Tibial artery (tissue), 4 donors: ENCODE measurements around the gene SOCS1.

Source experiments
- DNase-seq, 2 donors: peaks; one replicate each; pipeline ENCODE4 v3.0.0-alpha.2; 2019
- H3K27ac ChIP-seq, 2 donors: fragments of 200-600 bp; sonication (generic) in 1 of 2; 1 replicate in 1 of 2; 2 replicates in 1 of 2; pipeline ENCODE4 v1.5.1; 2018 to 2019; ENCODE audit warnings: mild to moderate bottlenecking in 1 of 2
- H3K27me3 ChIP-seq, 2 donors: fragments of 200-600 bp; sonication (generic) in 1 of 2; one replicate each; pipeline versions ENCODE4 v1.5.1 to v1.6.0; 2016 to 2019
- H3K36me3 ChIP-seq, 3 donors: fragments of 200-600 bp; sonication (generic) in 2 of 3; one replicate each; pipeline ENCODE4 v1.5.1; 2016 to 2019; ENCODE audit warnings: mild to moderate bottlenecking in 2 of 3
- H3K4me1 ChIP-seq, 4 donors: fragments of 200-600 bp; sonication (generic) in 2 of 4; 1 replicate in 3 of 4; 2 replicates in 1 of 4; pipeline ENCODE4 v1.5.1; 2016 to 2019
- H3K4me3 ChIP-seq, 2 donors: fragments of 200-600 bp; sonication (generic) in 1 of 2; 1 replicate in 1 of 2; 2 replicates in 1 of 2; pipeline ENCODE4 v1.5.1; 2018 to 2019; ENCODE audit warnings: mild to moderate bottlenecking in 2 of 2
- H3K9me3 ChIP-seq, 3 donors: fragments of 200-600 bp; sonication (generic) in 1 of 3; one replicate each; pipeline ENCODE4 v1.5.1; 2016 to 2019
- intact Hi-C: fragments of 100-400 bp; cut with DNase I; formaldehyde crosslinking; loops from one replicate; pipeline ENCODE4 v1.15.0; 2023; ENCODE audit warnings: low total_unique reads
- TF ChIP-seq, protein P1 (sequence below), 2 experiments: fragments of 200-600 bp in 1 of 2; fragments of 450-650 bp in 1 of 2; IDR thresholded peaks; one replicate each; pipeline ENCODE4 v1.5.1; 2017 to 2019; ENCODE audit warnings: antibody characterized with exemption in 2 of 2, mild to moderate bottlenecking in 1 of 2, moderate library complexity in 1 of 2

SOCS1 gene

GRCh38 chr16:11245988-11246387 is 10.0 kb downstream of the SOCS1 start:
- Histone ChIP-seq H3K27ac (no peak overlapping the region), H3K4me3 (no peak overlapping the region), H3K27me3 (no peaks in the 10 kb centered on the region), H3K36me3 (no peaks in the 10 kb centered on the region), H3K9me3 (no peaks in the 10 kb centered on the region), H3K4me1 (no peaks in the 10 kb centered on the region)
- intact Hi-C loops, result no loop called here
- TF ChIP-seq, protein P1, sequence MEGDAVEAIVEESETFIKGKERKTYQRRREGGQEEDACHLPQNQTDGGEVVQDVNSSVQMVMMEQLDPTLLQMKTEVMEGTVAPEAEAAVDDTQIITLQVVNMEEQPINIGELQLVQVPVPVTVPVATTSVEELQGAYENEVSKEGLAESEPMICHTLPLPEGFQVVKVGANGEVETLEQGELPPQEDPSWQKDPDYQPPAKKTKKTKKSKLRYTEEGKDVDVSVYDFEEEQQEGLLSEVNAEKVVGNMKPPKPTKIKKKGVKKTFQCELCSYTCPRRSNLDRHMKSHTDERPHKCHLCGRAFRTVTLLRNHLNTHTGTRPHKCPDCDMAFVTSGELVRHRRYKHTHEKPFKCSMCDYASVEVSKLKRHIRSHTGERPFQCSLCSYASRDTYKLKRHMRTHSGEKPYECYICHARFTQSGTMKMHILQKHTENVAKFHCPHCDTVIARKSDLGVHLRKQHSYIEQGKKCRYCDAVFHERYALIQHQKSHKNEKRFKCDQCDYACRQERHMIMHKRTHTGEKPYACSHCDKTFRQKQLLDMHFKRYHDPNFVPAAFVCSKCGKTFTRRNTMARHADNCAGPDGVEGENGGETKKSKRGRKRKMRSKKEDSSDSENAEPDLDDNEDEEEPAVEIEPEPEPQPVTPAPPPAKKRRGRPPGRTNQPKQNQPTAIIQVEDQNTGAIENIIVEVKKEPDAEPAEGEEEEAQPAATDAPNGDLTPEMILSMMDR (IDR thresholded peaks at IDR 0.05), result no peak
- DNase-seq, result no peak

DNA sequence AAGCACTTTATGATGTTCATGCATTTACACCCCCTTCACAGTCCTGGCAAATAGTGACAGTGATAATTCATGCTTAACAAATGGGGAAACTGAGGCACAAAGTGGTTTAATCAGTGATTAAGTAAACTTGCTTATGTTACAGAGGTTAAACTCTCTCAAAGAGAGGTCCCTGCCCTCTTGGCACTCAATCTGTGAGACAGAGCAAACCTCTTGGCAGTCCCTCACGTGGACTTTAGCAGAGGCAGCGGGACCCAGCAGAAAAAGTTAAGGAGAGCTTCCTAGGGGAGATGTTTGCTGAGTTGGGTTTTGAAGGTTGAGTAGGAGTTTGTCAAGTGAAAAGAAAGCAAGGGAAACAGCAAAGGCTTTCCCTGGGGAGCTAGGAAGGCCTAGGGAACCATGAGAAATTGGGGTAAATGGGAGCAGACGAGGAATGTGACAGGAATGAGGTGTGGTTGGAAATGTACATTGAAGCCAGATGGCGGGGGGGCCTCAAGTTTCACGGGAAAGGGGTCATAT is 10.7 kb downstream of the SOCS1 start:
- TF ChIP-seq, protein P1 (IDR thresholded peaks at IDR 0.05), result no peak
- Histone ChIP-seq H3K27ac (no peak overlapping the region), H3K9me3 (no peaks in the 10 kb centered on the region), H3K4me3 (no peak overlapping the region), H3K36me3 (no peaks in the 10 kb centered on the region), H3K4me1 (no peaks in the 10 kb centered on the region), H3K27me3 (no peaks in the 10 kb centered on the region)
- DNase-seq, result no peak
- intact Hi-C loops, result no loop called here

DNA sequence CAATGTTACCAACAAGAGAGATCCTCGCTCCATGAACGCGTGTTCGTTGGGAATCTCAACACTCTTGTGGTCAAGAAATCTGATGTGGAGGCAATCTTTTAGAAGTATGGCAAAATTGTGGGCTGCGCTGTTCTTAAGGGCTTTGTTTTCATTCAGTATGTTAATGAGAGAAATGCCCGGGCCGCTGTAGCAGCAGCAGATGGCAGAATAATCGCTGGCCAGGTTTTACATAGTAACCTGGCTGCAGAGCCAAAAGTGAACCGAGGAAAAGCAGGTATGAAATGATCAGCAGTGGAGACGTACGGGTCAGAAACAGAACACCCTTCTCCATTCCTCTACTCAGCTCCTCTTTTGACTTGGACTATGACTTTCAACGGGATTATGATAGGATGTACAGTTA is 13.3 kb downstream of the SOCS1 start:
- H3K4me3 ChIP-seq, result no peak overlapping the region
- DNase-seq, result no peak
- TF ChIP-seq, protein P1 (IDR thresholded peaks at IDR 0.05), result no peak
- no peaks in the 10 kb centered on the region for H3K9me3 ChIP-seq
- H3K4me1 ChIP-seq, result no peaks in the 10 kb centered on the region
- no peaks in the 10 kb centered on the region for H3K27me3 ChIP-seq
- no peaks in the 10 kb centered on the region for H3K36me3 ChIP-seq
- no peak overlapping the region for H3K27ac ChIP-seq
- intact Hi-C loops, result no loop called here

DNA sequence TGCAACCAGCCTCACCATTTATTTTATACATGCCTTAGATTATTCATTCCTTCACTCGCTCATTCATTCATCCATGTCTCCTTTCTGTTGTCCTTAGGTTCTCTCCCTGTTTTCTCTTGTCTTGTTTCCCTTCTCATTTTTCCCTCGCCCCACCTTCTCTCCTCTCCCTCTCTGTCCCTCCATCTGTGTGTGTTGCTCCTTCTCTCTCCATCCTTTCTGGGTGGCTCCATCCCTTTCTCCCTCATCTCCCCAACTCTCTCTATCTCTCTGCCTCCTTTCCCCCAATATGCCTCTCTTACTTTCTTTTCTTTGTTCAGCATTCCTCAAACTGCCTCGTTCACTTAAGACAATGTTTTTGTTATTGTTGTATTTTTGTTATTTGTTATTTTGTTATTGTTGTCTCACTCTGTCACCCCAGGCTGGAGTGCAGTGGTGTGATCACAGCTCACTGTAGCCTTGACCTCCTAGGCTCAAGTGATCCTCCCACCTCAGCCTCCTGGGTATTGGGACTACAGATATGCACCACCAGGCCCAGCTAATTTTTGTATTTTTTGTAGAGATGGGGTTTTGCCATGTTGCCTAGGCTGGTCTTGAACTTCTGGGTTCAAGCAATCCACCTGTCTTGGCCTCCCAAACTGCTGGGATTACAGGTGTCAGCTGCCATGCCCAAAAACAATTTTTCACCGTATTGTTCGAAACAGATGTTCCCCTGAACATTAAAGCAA is 14.4 kb downstream of the SOCS1 start:
- Histone ChIP-seq H3K27me3 (no peaks in the 10 kb centered on the region), H3K36me3 (no peaks in the 10 kb centered on the region), H3K4me1 (no peaks in the 10 kb centered on the region), H3K9me3 (no peaks in the 10 kb centered on the region), H3K27ac (no peak overlapping the region), H3K4me3 (no peak overlapping the region)
- TF ChIP-seq, protein P1 (IDR thresholded peaks at IDR 0.05), result no peak
- intact Hi-C loops, result no loop called here
- no peak for DNase-seq

DNA sequence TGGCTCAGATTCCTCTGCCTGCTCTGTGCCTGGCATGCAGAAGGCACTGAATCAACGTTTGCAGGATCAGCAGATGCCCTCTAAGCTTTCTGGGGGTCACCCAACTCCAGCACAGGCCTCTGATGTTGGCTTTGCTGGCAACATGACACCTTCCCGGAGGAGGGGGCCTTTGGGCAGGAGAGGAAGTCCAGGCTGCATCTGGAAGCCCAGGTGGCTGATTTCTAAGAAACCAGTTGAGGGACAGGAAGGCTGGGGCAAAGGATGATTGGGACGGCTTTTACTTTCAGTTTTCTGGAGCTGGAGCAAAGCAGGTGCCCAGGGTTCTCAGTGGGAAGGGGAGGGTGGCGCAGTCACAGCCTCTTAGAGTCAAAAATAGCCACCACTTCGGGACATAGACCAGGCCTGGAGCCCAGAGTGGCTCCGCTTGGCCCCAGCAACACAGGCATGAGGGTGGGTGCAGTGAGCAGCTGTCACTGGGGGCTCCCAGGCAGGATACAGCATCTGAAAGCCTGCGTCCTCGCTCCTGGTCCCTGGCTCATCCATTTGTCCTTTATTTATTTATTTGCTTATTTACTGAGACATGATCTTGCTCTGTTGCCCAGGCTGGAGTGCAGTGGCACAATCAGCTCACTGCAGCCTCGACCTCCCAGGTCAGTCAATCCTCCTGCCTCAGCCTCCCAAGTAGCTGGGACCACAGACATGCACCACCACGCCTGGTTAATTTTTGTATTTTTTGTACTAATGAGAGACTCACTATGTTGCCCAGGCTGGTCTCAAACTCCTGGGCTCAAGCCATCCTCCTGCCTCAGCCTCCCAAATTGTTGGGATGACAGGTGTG is 15.1 kb downstream of the SOCS1 start:
- peak overlapping the region in 1 of 2 donors; percentile 17 for H3K27ac ChIP-seq
- TF ChIP-seq, protein P1 (IDR thresholded peaks at IDR 0.05), result no peak
- H3K4me3 ChIP-seq, result no peak overlapping the region
- H3K9me3 ChIP-seq, result no peaks in the 10 kb centered on the region
- no peaks in the 10 kb centered on the region for H3K36me3 ChIP-seq
- no peak for DNase-seq
- no peaks in the 10 kb centered on the region for H3K4me1 ChIP-seq
- no peaks in the 10 kb centered on the region for H3K27me3 ChIP-seq
- intact Hi-C loops, result no loop called here
